ENCODE results near the gene SYNCRIP. TPM values are rescaled to one million over a fixed set of nuclear protein-coding genes. Genes with fewer than 3 reads are reported as not detected.

The SYNCRIP gene
- total and polyA plus RNA-seq, 2 of the 4 experiments (the other 2 are of a cell fraction): 50.1 to 59.3 TPM

GRCh38 chr6:85641522-85641896 is 1.2 kb downstream of the SYNCRIP start:
- Histone ChIP-seq H2AK9ac (replicated peaks; ENCODE audit: low read depth, low read length, poor library complexity) (peak overlapping the region; percentile 100), H2AK5ac (ENCODE audit: low read depth, low read length) (peak overlapping the region; percentile 27; the same call in 1 of the 2 replicates), H3K56ac (ENCODE audit: extremely low read depth, insufficient read depth, low read length) (peak overlapping the region; percentile 36; the same call in 1 of the 2 replicates), H2BK15ac (ENCODE audit: low read depth, low read length) (no peak overlapping the region), H3K9ac (ENCODE audit: low read depth, low read length) (peak overlapping the region; percentile 98), H4K91ac (ENCODE audit: insufficient read depth, low read depth, low read length) (no peak overlapping the region), H4K5ac (ENCODE audit: low read depth, low read length) (no peak overlapping the region), H2BK5ac (ENCODE audit: low read depth, low read length, poor library complexity, severe bottlenecking) (no peak overlapping the region), H3K9me1 (ENCODE audit: insufficient read depth, low read length) (peaks cover 4% of the 10 kb centered on the region; the same call in 1 of the 2 replicates), H2BK120ac (ENCODE audit: low read depth, low read length) (no peak overlapping the region), H4K20me1 (ENCODE audit: insufficient read depth, low read length) (peaks cover 60% of the 10 kb centered on the region), H3K4me2 (ENCODE audit: low read depth, low read length) (peak overlapping the region; percentile 90), H3K23ac (ENCODE audit: low read depth, low read length) (peak overlapping the region; percentile 95), H3K27me3 (ENCODE audit: control insufficient read depth, insufficient read depth, low read length) (no peaks in the 10 kb centered on the region), H3K18ac (ENCODE audit: low read depth, low read length) (no peak overlapping the region), H4K8ac (ENCODE audit: low read depth in 2 of 2, low read length in 2 of 2) (no peak overlapping the region), H3K4ac (ENCODE audit: low read depth, low read length) (peak overlapping the region; percentile 28), H3K36me3 (ENCODE audit: control insufficient read depth, insufficient read depth, low read length) (peaks cover 12% of the 10 kb centered on the region), H3K79me1 (ENCODE audit: low read depth in 1 of 2, low read length in 2 of 2) (peaks cover 6 to 21% of the 10 kb centered on the region in 2 experiments), H2BK20ac (ENCODE audit: low read depth, low read length) (no peak overlapping the region), H3K4me3 (ENCODE audit: insufficient read depth, low read depth, low read length) (peak overlapping the region; percentile 95), H3K4me1 (ENCODE audit: control insufficient read depth, insufficient read depth, low read length) (peaks cover 7% of the 10 kb centered on the region), H2AFZ (replicated peaks; ENCODE audit: low read length, poor library complexity) (peak overlapping the region; percentile 40), H3K27ac (ENCODE audit: insufficient read depth, low read length) (peak overlapping the region; percentile 98), H3K9me3 (ENCODE audit: control insufficient read depth, insufficient read depth, low read length) (no peaks in the 10 kb centered on the region), H3K14ac (replicated peaks; ENCODE audit: low read depth, low read length) (peak overlapping the region; percentile 82)
- TF ChIP-seq MXI1 (IDR thresholded peaks at IDR 0.05; ENCODE audit: borderline replicate concordance, low read depth, low read length) (no peak), RCOR1 (IDR thresholded peaks at IDR 0.05; ENCODE audit: insufficient replicate concordance, low read length) (no peak), CHD1 (IDR thresholded peaks at IDR 0.05; ENCODE audit: low read depth, low read length) (no peak), USF2 (IDR thresholded peaks at IDR 0.05; ENCODE audit: low read depth, low read length) (no peak), RAD21 (IDR thresholded peaks at IDR 0.05; ENCODE audit: low read length) (no peak), SMC3 (IDR thresholded peaks at IDR 0.05; ENCODE audit: low read depth, low read length) (no peak), CTCF (conservative IDR thresholded peaks at IDR 0.05; ENCODE audit: low read depth, low read length) (no peak), MAZ (IDR thresholded peaks at IDR 0.05; ENCODE audit: borderline replicate concordance, low read depth, low read length) (no peak), FOS (IDR thresholded peaks at IDR 0.05; ENCODE audit: low read depth, low read length) (no peak), CEBPB (IDR thresholded peaks at IDR 0.05; ENCODE audit: low read depth, low read length) (no peak), BHLHE40 (IDR thresholded peaks at IDR 0.05; ENCODE audit: low read depth, low read length) (no peak), RFX5 (IDR thresholded peaks at IDR 0.05; ENCODE audit: low read depth, low read length) (no peak), ELK1 (IDR thresholded peaks at IDR 0.05; ENCODE audit: borderline replicate concordance, low read depth, low read length) (no peak), NFE2L2 (IDR thresholded peaks at IDR 0.05; ENCODE audit: low read depth, low read length) (no peak), MAFK (IDR thresholded peaks at IDR 0.05; ENCODE audit: low read depth, low read length) (no peak)
- DNase-seq (peak; percentile 25), ATAC-seq (ENCODE audit: low read depth) (no peak)
- in situ Hi-C loops (cut with MboI; ENCODE audit: low sequenced_read_pairs): loop anchor here (5.0 kb wide), 1 partner anchor 36 kb away; no protein-coding TSS in a partner anchor
- WGBS, 2 experiments (ENCODE audit: extremely low coverage in 2 of 2, insufficient read length in 1 of 2): 0% methylated on average over 5 of the region's 14 CpGs; no CpG with 5 or more reads in 1 of the 2 experiments
- ChIA-PET CTCF (no interaction called here), POLR2A (ENCODE audit: unreplicated experiment) (interaction anchor here (0.7 kb wide), 1 partner anchor 35 kb away, joined by 3 read pairs; no protein-coding TSS in a partner anchor)
- intact Hi-C loops (cut with micrococcal nuclease): loop anchor here (5.0 kb wide), 1 partner anchor 189 kb away; the partner anchor contains the start of gene NT5E
- dilution Hi-C loops (cut with HindIII; ENCODE audit: low sequenced_read_pairs, unreplicated experiment): no loop called here
- no TSS peak for BruUV-seq (replicated peaks)

Measured in IMR-90 (cell line).